ENCODE results near the gene CCBE1.
"Not testable (repeated sequence)": the region's sequence is repeated elsewhere in the genome, so short reads cannot be mapped to it uniquely, and the experiment has no call there.

The CCBE1 gene

GRCh38 chr18:59697236-59697932 is at the start of gene CCBE1:
Gene CCBE1, minus strand, starts transcription at chr18:59697423.
- DNase-seq, result no peak

DNA sequence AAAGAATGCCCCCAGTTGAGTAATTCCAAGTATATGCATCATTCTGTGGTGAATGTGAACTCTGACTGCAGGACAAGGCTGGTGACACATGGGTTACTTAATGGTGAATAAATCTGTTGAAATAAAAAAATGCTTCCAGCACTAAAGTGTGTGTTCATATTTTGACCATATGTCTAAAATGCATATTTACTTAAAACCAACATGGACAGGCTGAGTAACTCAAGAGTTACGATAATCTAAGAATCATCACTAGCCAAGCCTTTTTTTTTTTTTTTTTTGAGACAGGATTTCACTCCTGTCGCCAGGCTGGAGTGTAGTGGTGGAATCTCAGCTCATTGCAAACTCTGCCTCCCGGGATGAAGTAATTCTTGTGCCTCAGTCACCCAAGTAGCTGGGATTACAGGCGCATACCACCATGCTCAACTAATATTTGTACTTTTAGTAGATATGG is 47.1 kb upstream of the CCBE1 start:
- DNase-seq, result no peak

GRCh38 chr18:59743566-59743965 is 46.3 kb upstream of the CCBE1 start:
- DNase-seq, result no peak

DNA sequence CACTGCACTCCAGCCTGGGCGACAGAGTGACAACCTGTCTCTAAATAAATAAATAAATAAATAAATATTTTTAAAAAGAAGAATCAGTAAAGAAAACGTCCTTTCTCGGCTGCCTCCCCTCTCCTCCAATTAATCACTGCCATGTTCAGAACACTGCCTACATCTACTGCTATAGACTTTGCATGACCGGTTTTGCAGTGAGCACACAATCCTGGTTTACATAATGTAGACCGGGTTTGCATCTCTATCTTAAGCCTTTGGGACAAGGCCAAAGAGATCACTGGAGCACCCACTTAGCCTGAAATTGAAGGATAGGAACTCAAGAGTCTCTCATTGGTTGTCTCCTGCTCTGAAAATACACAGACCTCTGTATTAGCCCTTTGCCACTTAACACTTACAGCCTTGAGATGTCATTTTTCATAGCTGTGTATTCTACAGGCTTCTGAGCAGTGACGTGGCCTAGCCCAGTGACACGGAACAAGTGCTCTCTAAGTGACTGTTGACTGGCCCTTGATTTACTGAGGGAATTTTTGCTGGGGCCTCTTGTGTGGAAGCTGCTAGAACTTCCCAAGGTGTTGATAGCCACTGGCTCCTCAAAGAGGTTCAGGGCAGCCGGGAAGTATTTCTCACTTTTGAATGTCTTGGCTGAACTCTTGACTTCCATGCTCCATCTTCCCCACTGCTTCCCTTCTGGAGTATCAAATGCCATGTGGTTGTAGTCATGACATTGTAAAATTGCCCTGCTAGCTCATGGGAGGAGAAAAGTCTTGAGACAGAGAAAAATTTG is 45.3 kb upstream of the CCBE1 start:
- no peak for DNase-seq

- DNase-seq, result no peak
These were observed 42.9 kb upstream of the CCBE1 start for GRCh38 chr18:59740141-59740540.

- no peak for DNase-seq
These were observed 40.6 kb upstream of the CCBE1 start for GRCh38 chr18:59737776-59738300.

DNA sequence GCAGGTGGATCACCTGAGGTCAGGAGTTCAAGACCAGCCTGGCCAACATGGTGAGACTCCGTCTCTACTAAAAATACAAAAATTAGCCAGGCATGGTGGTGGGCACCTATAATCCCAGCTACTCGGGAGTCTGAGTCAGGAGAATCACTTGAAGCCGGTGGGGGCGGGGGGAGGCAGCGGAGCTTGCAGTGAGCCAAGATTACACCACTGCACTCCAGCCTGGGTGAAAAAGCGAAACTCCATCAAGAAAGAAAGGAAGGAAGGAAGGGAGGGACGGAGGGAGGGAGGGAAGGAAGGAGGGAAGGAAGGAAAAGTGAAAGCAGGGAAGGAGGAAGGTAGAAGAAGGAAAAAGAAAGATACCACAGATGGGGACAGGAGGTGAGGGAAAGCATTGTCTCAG is 40.1 kb upstream of the CCBE1 start:
- not testable (repeated sequence) for DNase-seq

GRCh38 chr18:59736061-59736460 is 38.8 kb upstream of the CCBE1 start:
- DNase-seq, result no peak

DNA sequence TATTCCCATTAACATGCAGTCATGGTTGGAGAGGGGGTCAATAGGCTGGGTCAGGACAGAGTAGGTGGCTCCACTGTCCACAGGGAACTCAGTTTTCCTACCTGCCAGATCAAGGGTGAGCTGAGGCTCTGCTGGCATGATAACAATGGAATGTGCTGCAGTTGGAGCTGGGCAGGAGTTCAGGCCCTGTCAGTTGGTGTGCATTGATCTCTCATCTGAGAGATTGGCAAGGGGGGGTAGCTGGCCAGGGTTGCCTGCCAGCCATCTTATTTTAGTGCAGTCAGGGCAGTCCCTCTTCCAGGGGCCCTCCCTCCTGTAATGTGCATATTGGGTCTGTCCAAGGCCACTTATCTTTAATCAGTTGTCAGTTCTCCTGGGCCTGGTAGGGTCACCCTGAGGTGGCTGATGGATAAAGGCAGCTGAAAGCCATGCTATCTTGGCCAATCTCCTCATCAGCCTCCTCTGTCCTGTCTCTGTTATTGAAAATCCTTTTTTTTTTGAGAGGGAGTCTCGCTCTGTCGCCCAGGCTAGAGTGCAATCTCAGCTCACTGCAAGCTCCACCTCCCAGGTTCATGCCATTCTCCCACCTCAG is 38.1 kb upstream of the CCBE1 start:
- DNase-seq, result no peak

DNA sequence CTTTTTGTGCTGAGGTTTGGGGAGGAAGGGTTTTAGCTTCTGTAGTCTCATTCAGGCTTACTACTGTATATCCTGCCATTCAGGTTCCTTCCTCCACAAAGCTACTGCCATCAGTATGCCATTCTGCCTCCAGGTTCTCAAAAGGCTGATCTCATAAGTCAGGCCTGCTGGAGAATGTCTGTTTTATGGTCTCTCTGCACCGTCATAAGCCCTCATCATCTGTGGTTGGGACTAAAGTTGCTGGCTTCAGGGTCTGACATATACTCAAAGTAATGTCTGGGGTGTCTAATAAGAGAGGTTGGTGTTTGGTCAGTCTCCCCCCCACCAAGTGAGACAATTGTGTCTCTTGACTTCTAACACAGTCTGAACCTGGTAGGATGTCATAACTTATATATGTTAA is 36.2 kb upstream of the CCBE1 start:
- no peak for DNase-seq

DNA sequence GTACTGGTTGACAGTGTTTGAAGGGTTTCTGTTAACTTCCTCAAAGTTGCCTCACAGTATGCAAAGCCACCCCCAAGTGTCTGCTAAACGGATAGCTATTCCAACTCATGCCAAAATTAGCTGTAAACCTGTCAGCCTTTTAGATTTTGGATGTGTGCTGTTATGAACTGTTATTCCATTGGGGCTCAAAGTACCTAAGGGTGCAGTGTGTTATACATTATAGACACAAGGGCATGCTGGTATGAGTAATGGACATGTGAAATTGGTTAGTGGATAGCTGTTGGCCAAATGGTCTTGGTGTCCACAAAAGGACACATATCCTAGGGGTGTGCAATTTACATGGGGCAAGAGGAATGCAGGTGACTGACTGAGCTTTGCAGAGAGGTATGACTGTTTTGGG is 33.7 kb upstream of the CCBE1 start:
- no peak for DNase-seq

- DNase-seq, result no peak
These were observed 32.6 kb upstream of the CCBE1 start for GRCh38 chr18:59729781-59730180.

- DNase-seq, result no peak
These were observed 31.6 kb upstream of the CCBE1 start for GRCh38 chr18:59728816-59729215.

DNA sequence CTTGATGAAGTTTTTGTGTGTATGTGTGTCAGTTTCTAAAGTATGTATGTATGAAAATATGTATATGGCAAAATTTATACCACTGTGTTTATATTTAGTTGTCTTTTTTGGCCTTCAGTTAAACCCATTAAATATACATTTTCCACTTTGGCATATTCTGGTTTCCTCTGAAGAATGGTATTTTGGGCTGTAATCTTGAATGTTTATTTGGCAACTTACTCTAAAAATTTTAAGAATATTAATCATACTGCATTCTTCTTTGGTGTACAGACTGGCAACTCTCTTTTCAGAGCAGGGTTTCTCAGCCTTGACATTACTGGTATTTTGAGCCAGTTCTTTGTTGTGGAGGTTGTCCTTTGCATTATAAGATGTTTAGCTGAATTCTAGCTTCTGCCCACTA is 27.9 kb upstream of the CCBE1 start:
- no peak for DNase-seq

- DNase-seq, result no peak
These were observed 26.9 kb upstream of the CCBE1 start for GRCh38 chr18:59724103-59724502.

- DNase-seq, result no peak
These were observed 24.7 kb upstream of the CCBE1 start for GRCh38 chr18:59721931-59722330.

- no peak for DNase-seq
These were observed 24.0 kb upstream of the CCBE1 start for GRCh38 chr18:59721211-59721610.

DNA sequence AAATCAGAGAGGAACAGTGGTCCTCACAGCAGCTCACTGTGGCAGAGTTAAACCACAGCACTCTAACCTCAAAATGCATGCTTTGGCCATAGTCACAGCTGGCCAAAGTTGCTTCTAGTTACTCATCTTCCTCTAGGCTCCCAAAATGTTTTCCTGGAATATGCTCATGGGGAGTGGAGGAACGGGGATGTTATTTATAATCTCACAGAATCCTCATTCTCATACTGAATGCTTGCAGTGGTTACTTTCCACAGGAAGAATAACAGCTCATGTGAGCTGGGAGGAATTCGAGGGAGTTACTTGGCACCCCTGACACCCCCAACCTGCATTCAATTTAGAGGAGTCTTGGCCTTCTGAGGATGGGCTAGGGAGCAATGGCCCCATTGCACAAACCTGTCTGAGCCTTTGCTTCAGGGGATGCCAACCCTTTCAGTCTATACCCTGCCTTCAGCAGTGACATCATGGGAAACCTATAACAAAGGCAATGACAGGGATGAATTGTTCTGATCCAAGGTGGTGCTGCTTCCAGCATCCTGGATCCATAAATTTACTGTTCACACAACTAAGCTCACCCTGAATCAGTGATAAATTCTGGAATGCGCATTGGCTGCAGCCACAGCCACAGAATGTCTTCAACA is 22.4 kb upstream of the CCBE1 start:
- DNase-seq, result no peak

DNA sequence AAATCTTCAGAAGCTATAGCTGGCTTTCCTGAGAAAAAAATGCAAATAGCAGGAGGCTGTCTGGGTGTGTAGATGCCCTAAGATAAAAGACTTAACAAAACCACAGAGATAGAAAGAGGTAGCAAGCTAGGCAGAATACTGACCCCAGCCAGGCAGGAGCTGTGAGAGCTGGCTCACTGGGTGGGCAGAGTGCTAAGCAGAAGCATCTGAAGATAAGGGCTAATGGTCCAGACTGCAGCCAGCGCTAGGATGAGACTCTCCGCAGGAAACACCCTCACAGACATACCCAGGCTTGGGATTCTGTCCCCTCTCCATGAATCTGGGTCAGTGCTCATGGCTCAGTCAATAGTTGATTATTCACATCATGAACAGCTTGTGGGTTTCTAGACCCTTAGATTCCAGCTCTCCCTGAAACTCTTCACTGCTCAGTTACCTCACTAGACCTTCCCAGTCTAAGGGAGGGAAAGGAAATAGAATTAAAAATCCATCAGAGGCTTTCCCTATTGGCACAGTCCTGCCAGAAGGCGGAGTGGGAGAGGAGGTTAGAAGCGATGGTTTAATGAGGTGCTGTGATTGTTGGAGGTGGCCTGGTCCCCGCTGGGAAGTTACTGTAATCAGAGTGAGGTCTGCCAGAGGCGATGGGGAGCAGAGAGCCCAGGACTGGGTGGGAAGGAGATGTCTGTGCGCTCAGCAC is 21.4 kb upstream of the CCBE1 start:
- no peak for DNase-seq

DNA sequence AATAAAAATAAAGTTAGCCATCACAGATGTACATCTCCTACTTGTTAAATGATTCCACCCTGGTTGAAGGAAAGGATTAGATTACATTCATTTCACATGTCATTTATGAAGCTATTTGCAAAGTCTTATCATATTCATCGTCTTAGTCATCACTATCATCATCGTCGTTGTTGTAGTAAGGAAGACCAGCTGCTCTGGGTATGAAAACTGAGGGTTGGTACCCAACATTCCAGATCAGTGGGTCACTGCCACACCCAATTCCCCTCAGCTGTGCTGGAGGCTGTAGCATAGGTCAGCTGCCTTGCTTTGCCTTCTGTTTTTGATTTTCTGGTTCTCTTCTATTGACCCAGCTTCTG is 20.9 kb upstream of the CCBE1 start:
- DNase-seq, result no peak

- no peak for DNase-seq
These were observed 20.1 kb upstream of the CCBE1 start for GRCh38 chr18:59717291-59717690.

DNA sequence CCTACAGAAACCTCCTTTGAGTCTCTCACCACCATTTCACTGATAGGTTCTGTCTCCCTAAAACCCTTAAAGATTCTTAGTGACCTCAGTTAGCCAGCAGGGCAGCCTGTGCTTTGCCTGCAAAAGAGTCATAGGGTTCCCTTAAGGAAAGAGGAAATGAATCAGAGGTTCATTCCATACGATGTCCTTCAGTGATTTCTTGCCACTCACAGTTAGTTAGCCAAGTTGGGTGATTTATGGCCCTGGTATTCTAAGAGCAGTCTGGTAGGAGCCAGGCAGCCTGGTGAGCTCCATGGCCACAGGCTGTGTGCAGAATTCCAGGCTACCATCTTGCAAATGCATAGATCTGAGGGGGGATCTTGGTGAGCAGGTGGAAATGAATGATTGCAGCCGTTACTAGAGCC is 18.7 kb upstream of the CCBE1 start:
- DNase-seq, result no peak

GRCh38 chr18:59715445-59715844 is 18.2 kb upstream of the CCBE1 start:
- DNase-seq, result no peak
